ENCODE results near the gene LIF. TPM values are rescaled to one million over a fixed set of nuclear protein-coding genes. Genes with fewer than 3 reads are reported as not detected.
"Not testable (repeated sequence)": the region's sequence is repeated elsewhere in the genome, so short reads cannot be mapped to it uniquely, and the experiment has no call there.

Gene LIF
- total RNA-seq, 2 experiments from 2014 or later = 160 to 161 TPM

GRCh38 chr22:30234786-30235470, 11.6 kb downstream of the LIF start:
- ATAC-seq (no peak), DNase-seq (no peak)
- Mint-ChIP-seq H3K27me3 (no peaks in the 10 kb centered on the region), H3K36me3 (ENCODE audit: low read depth) (no peaks in the 10 kb centered on the region), H3K4me1 (ENCODE audit: low read depth) (peaks cover 2% of the 10 kb centered on the region), H3K27ac (no peak overlapping the region), H3K9me3 (no peaks in the 10 kb centered on the region), H3K4me3 (no peak overlapping the region)
- intact Hi-C loops (cut with micrococcal nuclease) = no loop called here
- TF ChIP-seq CTCF (IDR thresholded peaks at IDR 0.05) = no peak
- CTCF ChIA-PET = interaction anchor here (0.6 to 1.6 kb wide), 4 partner anchors 53 to 360 kb away, joined by 3 read pairs; no protein-coding TSS in a partner anchor
- POLR2A ChIA-PET = interaction anchor here (1.1 to 3.6 kb wide), 3 partner anchors 10 to 115 kb away, joined by 3 to 20 read pairs (median 4); partner anchors contain the start of gene LIF

- H3K4me3 Mint-ChIP-seq; DNase-seq; H3K27me3 Mint-ChIP-seq; H3K27ac Mint-ChIP-seq; H3K36me3 Mint-ChIP-seq (ENCODE audit: low read depth); ATAC-seq; H3K4me1 Mint-ChIP-seq (ENCODE audit: low read depth); H3K9me3 Mint-ChIP-seq; intact Hi-C loops (cut with micrococcal nuclease): not testable (repeated sequence)
- ChIA-PET POLR2A (interaction anchor here (1.2 kb wide), 1 partner anchor 13 kb away, joined by 4 read pairs; no protein-coding TSS in a partner anchor), CTCF (interaction anchor here (0.6 to 1.8 kb wide), 5 partner anchors 10 to 359 kb away, joined by 3 to 6 read pairs (median 3); no protein-coding TSS in a partner anchor)
These were observed 12.2 kb downstream of the LIF start for GRCh38 chr22:30234325-30234724.

DNA sequence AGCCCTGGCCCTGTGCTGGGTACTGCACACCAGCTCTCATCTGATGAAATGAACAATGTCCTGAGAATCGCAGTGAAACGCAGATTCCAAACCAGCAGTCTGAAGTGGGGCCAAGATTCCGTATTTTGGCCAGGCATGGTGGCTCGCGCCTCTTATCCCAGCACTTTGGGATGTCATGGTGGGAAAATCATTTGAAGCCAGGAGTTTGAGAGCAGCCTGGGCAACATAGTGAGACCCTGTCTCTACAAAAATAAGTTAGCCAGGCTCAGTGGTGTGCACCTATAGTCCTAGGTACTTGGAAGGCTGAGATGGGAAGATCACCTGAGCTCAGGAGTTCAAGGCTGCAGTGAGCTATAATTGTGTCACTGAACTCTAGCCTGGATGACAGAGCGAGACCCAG, 13.0 kb downstream of the LIF start:
- DNase-seq (no peak), ATAC-seq (no peak)
- POLR2A ChIA-PET = interaction anchor here (0.9 to 1.2 kb wide), 2 partner anchors 12 to 29 kb away, joined by 3 to 4 read pairs; no protein-coding TSS in a partner anchor
- Mint-ChIP-seq H3K36me3 (ENCODE audit: low read depth) (no peaks in the 10 kb centered on the region), H3K4me1 (ENCODE audit: low read depth) (peaks cover 4% of the 10 kb centered on the region), H3K9me3 (no peaks in the 10 kb centered on the region), H3K27me3 (no peaks in the 10 kb centered on the region), H3K27ac (no peak overlapping the region), H3K4me3 (no peak overlapping the region)
- intact Hi-C loops (cut with micrococcal nuclease) = no loop called here
- TF ChIP-seq CTCF (IDR thresholded peaks at IDR 0.05) = no peak
- CTCF ChIA-PET = interaction anchor here (1.0 to 1.8 kb wide), 3 partner anchors 9 to 125 kb away, joined by 3 to 6 read pairs (median 3); no protein-coding TSS in a partner anchor

DNA sequence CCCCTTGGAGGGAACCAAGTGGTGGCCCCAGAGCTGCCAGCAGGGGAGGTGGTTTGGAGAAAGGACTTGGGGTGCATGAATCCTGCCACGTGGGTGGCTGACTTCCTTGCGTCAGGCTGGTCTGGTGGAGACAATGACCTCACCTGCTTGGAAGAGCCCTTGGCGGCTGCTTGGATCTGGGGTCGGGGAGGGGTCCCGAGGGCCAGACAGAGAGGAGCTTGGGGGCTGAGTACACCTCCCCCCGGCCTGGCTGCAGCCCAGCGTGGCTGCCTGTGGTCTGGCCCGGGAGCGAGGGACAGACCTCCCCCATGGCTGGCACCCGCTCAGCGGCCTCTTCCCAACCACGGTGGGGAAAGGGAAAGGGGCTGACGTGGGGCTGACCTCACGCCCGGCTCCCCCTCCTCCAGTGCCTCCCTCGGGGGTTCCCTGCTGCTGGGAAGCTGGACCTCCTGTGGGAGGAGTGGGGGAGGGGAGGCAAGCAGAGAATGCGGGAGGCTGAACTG, 13.8 kb downstream of the LIF start:
- DNase-seq (no peak), ATAC-seq (no peak)
- no peak overlapping the region for H3K27ac Mint-ChIP-seq
- intact Hi-C loops (cut with micrococcal nuclease) = no loop called here
- H3K9me3 Mint-ChIP-seq = no peaks in the 10 kb centered on the region
- H3K4me3 Mint-ChIP-seq = no peak overlapping the region
- ChIA-PET CTCF (interaction anchor here (1.0 to 1.8 kb wide), 2 partner anchors 55 to 124 kb away, joined by 3 to 6 read pairs; no protein-coding TSS in a partner anchor), POLR2A (interaction anchor here (0.9 kb wide), 1 partner anchor 28 kb away, joined by 3 read pairs; no protein-coding TSS in a partner anchor)
- no peaks in the 10 kb centered on the region for H3K27me3 Mint-ChIP-seq
- no peaks in the 10 kb centered on the region for H3K36me3 Mint-ChIP-seq (ENCODE audit: low read depth)
- peaks cover 9% of the 10 kb centered on the region for H3K4me1 Mint-ChIP-seq (ENCODE audit: low read depth)
- no peak for TF ChIP-seq CTCF (IDR thresholded peaks at IDR 0.05)

DNA sequence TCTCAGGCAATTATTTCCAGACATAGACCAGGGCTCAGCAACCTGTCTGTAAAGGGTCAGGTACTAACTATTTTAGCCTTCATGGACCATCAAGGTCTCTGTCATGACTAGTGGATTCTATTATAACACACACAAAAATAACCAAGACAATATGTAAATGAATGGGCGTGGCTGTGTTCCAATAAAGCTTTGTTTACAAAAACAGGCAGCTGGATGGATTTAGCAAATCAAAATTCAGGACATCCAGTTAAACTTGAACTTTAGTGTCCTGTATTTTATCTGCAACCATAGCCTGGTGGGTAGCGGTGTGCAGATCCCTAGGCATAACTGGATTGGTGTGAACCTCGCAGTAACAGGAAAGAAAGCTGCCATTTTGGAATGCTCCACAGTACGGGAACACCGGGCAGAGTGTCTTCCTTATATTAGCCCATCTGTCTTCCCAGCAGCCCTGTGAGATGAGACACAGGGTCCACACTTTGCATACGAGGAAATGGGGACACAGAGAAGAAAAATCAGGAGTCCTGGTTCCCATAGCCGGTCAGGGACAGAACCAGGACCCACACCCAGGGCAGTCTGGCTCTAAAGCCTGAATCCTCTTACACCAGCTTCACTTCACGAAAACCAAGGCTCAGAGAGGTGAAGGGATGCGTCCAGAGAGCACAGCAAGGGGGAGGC, 15.6 kb downstream of the LIF start:
- ATAC-seq = no peak
- H3K4me1 Mint-ChIP-seq (ENCODE audit: low read depth) = peaks cover 18% of the 10 kb centered on the region
- POLR2A ChIA-PET = no interaction called here

More for the DNA sequence above, 15.6 kb downstream of the LIF start:
- CTCF ChIA-PET = no interaction called here
- no peaks in the 10 kb centered on the region for H3K36me3 Mint-ChIP-seq (ENCODE audit: low read depth)
- intact Hi-C loops (cut with micrococcal nuclease) = no loop called here
- no peak for TF ChIP-seq CTCF (IDR thresholded peaks at IDR 0.05)
- no peaks in the 10 kb centered on the region for H3K9me3 Mint-ChIP-seq
- H3K4me3 Mint-ChIP-seq = no peak overlapping the region
- H3K27ac Mint-ChIP-seq = no peak overlapping the region
- no peak for DNase-seq
- H3K27me3 Mint-ChIP-seq = no peaks in the 10 kb centered on the region
